Right lobe of liver (tissue), 4 donors: ENCODE data around the gene TRMT13.

ENCODE experiments used
- CTCF ChIP-seq, 4 donors: fragments of 200-600 bp in 3 of 4; fragments of 450-650 bp in 1 of 4; IDR thresholded peaks; one replicate each; pipeline versions ENCODE4 v1.5.1 to v1.8.0; 2016 to 2022; ENCODE audit warnings: antibody characterized with exemption in 4 of 4, mild to moderate bottlenecking in 2 of 4
- POLR2A ChIP-seq: fragments of 450-650 bp; IDR thresholded peaks from one replicate; pipeline ENCODE4 v1.6.1; 2017; ENCODE audit warnings: antibody characterized with exemption, mild to moderate bottlenecking
- donor health status: DM: no; HTN: no; CAD: no.
- donor health status: DM: no; HTN: no; CAD: no.
- donor health status: DM: no; HTN: yes; CAD: no.

- TF ChIP-seq CTCF (IDR thresholded peaks at IDR 0.05) (no peak), POLR2A (no peak)
Observed at GRCh38 chr1:100141192-100141591, 8.2 kb downstream of the TRMT13 start.
